ENCODE data around the gene IL17F.

Gene IL17F

DNA sequence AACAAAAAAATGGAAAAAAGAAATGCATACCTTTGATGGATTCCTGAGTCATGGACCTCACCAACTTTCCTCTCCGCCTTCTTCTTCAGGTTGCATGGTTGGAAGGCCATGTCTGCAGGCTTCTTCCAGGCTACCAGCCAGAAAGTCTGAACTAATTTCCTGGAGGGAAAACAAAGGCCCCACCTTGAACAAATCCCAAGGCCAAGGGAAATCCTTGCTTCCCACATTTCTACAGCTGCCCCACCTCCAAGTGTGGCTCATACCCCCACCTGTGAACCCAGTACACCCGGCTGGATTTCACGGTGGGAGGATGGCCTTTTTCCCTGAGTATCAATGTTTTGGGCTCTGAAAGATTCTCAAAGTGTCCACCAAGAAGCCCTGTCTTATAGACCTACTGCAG lies 35.7 kb downstream of the IL17F start:
- no peak for DNase-seq (ENCODE audit: low spot score)
- Histone ChIP-seq H4K8ac (ENCODE audit: low read depth, low read length) (no peak overlapping the region), H3K36me3 (replicated peaks in 1 of 2; ENCODE audit: control insufficient read depth in 2 of 2, insufficient read depth in 2 of 2, low read length in 2 of 2) (no peaks in the 10 kb centered on the region), H3K4me2 (ENCODE audit: insufficient read depth, low read length, poor library complexity, severe bottlenecking) (no peak overlapping the region), H3K9ac (ENCODE audit: low read depth, low read length, poor library complexity) (no peak overlapping the region), H3K27ac (replicated peaks; ENCODE audit: low read length) (no peak overlapping the region), H2BK12ac (ENCODE audit: low read length) (no peak overlapping the region), H3K4ac (ENCODE audit: low read length) (no peak overlapping the region), H3K18ac (ENCODE audit: low read length) (no peak overlapping the region), H3K9me3 (replicated peaks in 1 of 2; ENCODE audit: control insufficient read depth in 2 of 2, insufficient read depth in 1 of 2, low read depth in 1 of 2, low read length in 2 of 2) (no peaks in the 10 kb centered on the region), H2BK15ac (ENCODE audit: low read length) (no peak overlapping the region), H2AK5ac (ENCODE audit: low read depth, low read length) (no peak overlapping the region), H2BK5ac (ENCODE audit: low read length) (no peak overlapping the region), H3K14ac (ENCODE audit: low read length) (no peak overlapping the region), H3K4me1 (ENCODE audit: control insufficient read depth in 2 of 2, insufficient read depth in 1 of 2, low read depth in 1 of 2, low read length in 2 of 2) (no peaks in the 10 kb centered on the region), H2AFZ (ENCODE audit: low read length) (no peak overlapping the region), H4K91ac (ENCODE audit: low read depth, low read length, poor library complexity) (no peak overlapping the region), H3K23ac (ENCODE audit: low read depth, low read length, poor library complexity) (no peak overlapping the region), H3K79me1 (ENCODE audit: low read depth, low read length) (no peaks in the 10 kb centered on the region), H2BK120ac (ENCODE audit: low read depth, low read length) (no peak overlapping the region), H3K4me3 (ENCODE audit: low read length in 2 of 2) (no peak overlapping the region), H3K27me3 (ENCODE audit: control insufficient read depth in 3 of 3, insufficient read depth in 3 of 3, low read depth in 1 of 3, low read length in 3 of 3) (no peaks in the 10 kb centered on the region)
- no CpG with 5 or more reads among the region's 3 CpGs for WGBS, 2 donors (ENCODE audit: extremely low coverage in 2 of 2, insufficient read length in 2 of 2, insufficient replicate concordance in 1 of 2)

DNA sequence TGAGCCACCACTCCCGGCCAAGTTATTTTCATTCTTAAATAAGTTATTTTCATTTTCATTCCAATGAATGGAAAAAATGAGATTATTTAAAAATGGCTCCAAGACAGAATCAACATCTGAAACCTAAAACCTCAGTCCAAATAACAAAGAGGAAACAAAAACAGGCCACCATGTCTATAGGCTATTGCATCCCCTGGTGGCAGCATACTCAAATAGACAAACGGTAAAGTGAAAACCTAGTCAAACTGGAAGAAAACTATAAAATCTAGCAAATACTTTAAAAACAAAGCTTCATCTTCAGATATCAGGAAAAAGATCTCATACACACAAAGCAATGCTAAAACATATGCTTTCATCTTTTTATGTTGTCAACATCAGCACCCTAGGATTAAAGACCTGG lies 37.2 kb downstream of the IL17F start:
- no peak overlapping the region for H3K23ac ChIP-seq (ENCODE audit: low read depth, low read length, poor library complexity)
- H3K4ac ChIP-seq (ENCODE audit: low read length), result no peak overlapping the region
- H2AFZ ChIP-seq (ENCODE audit: low read length), result no peak overlapping the region
- no peaks in the 10 kb centered on the region for H3K4me1 ChIP-seq (ENCODE audit: control insufficient read depth in 2 of 2, insufficient read depth in 1 of 2, low read depth in 1 of 2, low read length in 2 of 2)
- H3K9ac ChIP-seq (ENCODE audit: low read depth, low read length, poor library complexity), result no peak overlapping the region
- no peak overlapping the region for H2BK5ac ChIP-seq (ENCODE audit: low read length)
- H2AK5ac ChIP-seq (ENCODE audit: low read depth, low read length), result no peak overlapping the region
- H4K8ac ChIP-seq (ENCODE audit: low read depth, low read length), result no peak overlapping the region
- no peaks in the 10 kb centered on the region for H3K79me1 ChIP-seq (ENCODE audit: low read depth, low read length)
- no peak overlapping the region for H2BK120ac ChIP-seq (ENCODE audit: low read depth, low read length)
- no peak overlapping the region for H3K4me3 ChIP-seq (ENCODE audit: low read length in 2 of 2)
- no peak overlapping the region for H4K91ac ChIP-seq (ENCODE audit: low read depth, low read length, poor library complexity)
- WGBS, 2 donors (ENCODE audit: extremely low coverage in 2 of 2, insufficient read length in 2 of 2, insufficient replicate concordance in 1 of 2), result no CpG with 5 or more reads among the region's 2 CpGs
- H3K27me3 ChIP-seq (ENCODE audit: control insufficient read depth in 3 of 3, insufficient read depth in 3 of 3, low read depth in 1 of 3, low read length in 3 of 3), result no peaks in the 10 kb centered on the region
- no peak overlapping the region for H3K4me2 ChIP-seq (ENCODE audit: insufficient read depth, low read length, poor library complexity, severe bottlenecking)
- H3K18ac ChIP-seq (ENCODE audit: low read length), result no peak overlapping the region
- H3K36me3 ChIP-seq (replicated peaks in 1 of 2; ENCODE audit: control insufficient read depth in 2 of 2, insufficient read depth in 2 of 2, low read length in 2 of 2), result no peaks in the 10 kb centered on the region
- H3K9me3 ChIP-seq (replicated peaks in 1 of 2; ENCODE audit: control insufficient read depth in 2 of 2, insufficient read depth in 1 of 2, low read depth in 1 of 2, low read length in 2 of 2), result no peaks in the 10 kb centered on the region
- no peak overlapping the region for H3K14ac ChIP-seq (ENCODE audit: low read length)
- H3K27ac ChIP-seq (replicated peaks; ENCODE audit: low read length), result no peak overlapping the region
- no peak overlapping the region for H2BK12ac ChIP-seq (ENCODE audit: low read length)
- no peak overlapping the region for H2BK15ac ChIP-seq (ENCODE audit: low read length)
- DNase-seq (ENCODE audit: low spot score), result no peak

DNA sequence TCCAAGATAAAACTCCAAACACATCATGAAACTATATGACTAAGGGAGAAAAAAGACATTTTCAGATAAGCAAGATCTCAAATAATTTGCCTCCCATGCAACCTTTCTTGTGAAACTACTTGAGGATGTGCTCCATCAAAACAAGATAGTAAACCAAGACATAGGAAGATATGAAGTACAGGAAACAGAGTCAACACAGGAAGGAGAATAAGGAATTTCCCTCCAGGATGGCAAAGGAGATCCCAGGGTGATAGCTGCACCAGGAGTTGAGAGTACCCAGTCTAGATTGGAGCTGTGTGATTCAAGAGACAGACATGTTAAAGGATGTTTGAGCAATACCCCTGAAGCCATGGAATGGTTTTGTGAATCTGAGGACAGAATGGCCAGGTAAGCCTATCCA lies 42.8 kb downstream of the IL17F start:
- no peak overlapping the region for H3K9ac ChIP-seq (ENCODE audit: low read depth, low read length, poor library complexity)
- H3K4me1 ChIP-seq (ENCODE audit: control insufficient read depth in 2 of 2, insufficient read depth in 1 of 2, low read depth in 1 of 2, low read length in 2 of 2), result no peaks in the 10 kb centered on the region
- H2BK12ac ChIP-seq (ENCODE audit: low read length), result no peak overlapping the region
- no peaks in the 10 kb centered on the region for H3K9me3 ChIP-seq (replicated peaks in 1 of 2; ENCODE audit: control insufficient read depth in 2 of 2, insufficient read depth in 1 of 2, low read depth in 1 of 2, low read length in 2 of 2)
- no peak overlapping the region for H3K4me3 ChIP-seq (ENCODE audit: low read length in 2 of 2)
- H3K14ac ChIP-seq (ENCODE audit: low read length), result no peak overlapping the region
- H4K91ac ChIP-seq (ENCODE audit: low read depth, low read length, poor library complexity), result no peak overlapping the region
- no peak overlapping the region for H3K27ac ChIP-seq (replicated peaks; ENCODE audit: low read length)
- no peak overlapping the region for H2BK120ac ChIP-seq (ENCODE audit: low read depth, low read length)
- H2BK15ac ChIP-seq (ENCODE audit: low read length), result no peak overlapping the region
- H3K79me1 ChIP-seq (ENCODE audit: low read depth, low read length), result no peaks in the 10 kb centered on the region
- H3K36me3 ChIP-seq (replicated peaks in 1 of 2; ENCODE audit: control insufficient read depth in 2 of 2, insufficient read depth in 2 of 2, low read length in 2 of 2), result no peaks in the 10 kb centered on the region
- no peak overlapping the region for H3K18ac ChIP-seq (ENCODE audit: low read length)
- H2AFZ ChIP-seq (ENCODE audit: low read length), result no peak overlapping the region
- no peak overlapping the region for H3K4me2 ChIP-seq (ENCODE audit: insufficient read depth, low read length, poor library complexity, severe bottlenecking)
- H3K27me3 ChIP-seq (ENCODE audit: control insufficient read depth in 3 of 3, insufficient read depth in 3 of 3, low read depth in 1 of 3, low read length in 3 of 3), result no peaks in the 10 kb centered on the region
- no peak for DNase-seq (ENCODE audit: low spot score)
- H3K4ac ChIP-seq (ENCODE audit: low read length), result no peak overlapping the region
- H4K8ac ChIP-seq (ENCODE audit: low read depth, low read length), result no peak overlapping the region
- no peak overlapping the region for H3K23ac ChIP-seq (ENCODE audit: low read depth, low read length, poor library complexity)
- no peak overlapping the region for H2BK5ac ChIP-seq (ENCODE audit: low read length)
- no peak overlapping the region for H2AK5ac ChIP-seq (ENCODE audit: low read depth, low read length)

DNA sequence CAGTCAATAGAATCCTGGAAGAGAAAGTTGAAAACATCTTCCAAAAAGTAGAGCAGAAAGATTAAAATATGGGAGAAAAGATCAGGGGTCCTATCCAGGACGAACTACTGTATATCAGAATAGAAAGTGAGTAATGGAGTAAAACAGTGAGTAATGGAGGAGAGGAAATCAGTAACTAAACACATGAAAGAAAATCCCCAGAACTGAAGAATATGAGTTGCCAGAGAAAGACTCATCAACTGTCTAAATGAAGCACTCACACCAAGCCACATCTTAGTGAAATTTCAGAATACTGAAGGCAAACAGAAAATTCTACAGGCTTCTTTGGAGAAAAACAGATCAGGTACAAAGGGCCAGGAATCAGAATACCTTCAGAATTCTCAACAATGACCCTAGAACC lies 43.3 kb downstream of the IL17F start:
- no peak overlapping the region for H3K14ac ChIP-seq (ENCODE audit: low read length)
- H3K4me3 ChIP-seq (ENCODE audit: low read length in 2 of 2), result no peak overlapping the region
- no peak overlapping the region for H4K91ac ChIP-seq (ENCODE audit: low read depth, low read length, poor library complexity)
- no peak overlapping the region for H3K18ac ChIP-seq (ENCODE audit: low read length)
- no peak overlapping the region for H4K8ac ChIP-seq (ENCODE audit: low read depth, low read length)
- H3K36me3 ChIP-seq (replicated peaks in 1 of 2; ENCODE audit: control insufficient read depth in 2 of 2, insufficient read depth in 2 of 2, low read length in 2 of 2), result no peaks in the 10 kb centered on the region
- no peak overlapping the region for H3K4ac ChIP-seq (ENCODE audit: low read length)
- no peak overlapping the region for H3K9ac ChIP-seq (ENCODE audit: low read depth, low read length, poor library complexity)
- H3K27me3 ChIP-seq (ENCODE audit: control insufficient read depth in 3 of 3, insufficient read depth in 3 of 3, low read depth in 1 of 3, low read length in 3 of 3), result no peaks in the 10 kb centered on the region
- no peak overlapping the region for H2BK15ac ChIP-seq (ENCODE audit: low read length)
- DNase-seq (ENCODE audit: low spot score), result no peak
- H2BK120ac ChIP-seq (ENCODE audit: low read depth, low read length), result no peak overlapping the region
- no peak overlapping the region for H2BK5ac ChIP-seq (ENCODE audit: low read length)
- no CpG with 5 or more reads among the region's 1 CpG for WGBS, 2 donors (ENCODE audit: extremely low coverage in 2 of 2, insufficient read length in 2 of 2, insufficient replicate concordance in 1 of 2)
- H3K27ac ChIP-seq (replicated peaks; ENCODE audit: low read length), result no peak overlapping the region
- no peak overlapping the region for H2AFZ ChIP-seq (ENCODE audit: low read length)
- H3K23ac ChIP-seq (ENCODE audit: low read depth, low read length, poor library complexity), result no peak overlapping the region
- H3K4me2 ChIP-seq (ENCODE audit: insufficient read depth, low read length, poor library complexity, severe bottlenecking), result no peak overlapping the region
- no peak overlapping the region for H2AK5ac ChIP-seq (ENCODE audit: low read depth, low read length)
- no peaks in the 10 kb centered on the region for H3K79me1 ChIP-seq (ENCODE audit: low read depth, low read length)
- H3K9me3 ChIP-seq (replicated peaks in 1 of 2; ENCODE audit: control insufficient read depth in 2 of 2, insufficient read depth in 1 of 2, low read depth in 1 of 2, low read length in 2 of 2), result no peaks in the 10 kb centered on the region
- H3K4me1 ChIP-seq (ENCODE audit: control insufficient read depth in 2 of 2, insufficient read depth in 1 of 2, low read depth in 1 of 2, low read length in 2 of 2), result no peaks in the 10 kb centered on the region
- H2BK12ac ChIP-seq (ENCODE audit: low read length), result no peak overlapping the region
